Endothelial cell (in vitro differentiated cells): Measurements from ENCODE around the gene TMPRSS3. TPM values are rescaled to one million over a fixed set of nuclear protein-coding genes. Genes with fewer than 3 reads are reported as not detected.

ENCODE experiments used
- DNase-seq: peaks from one replicate; pipeline ENCODE4 v3.0.0; 2021; ENCODE audit warnings: low spot score
- H3K27ac Mint-ChIP-seq: one replicate; pipeline ENCODE4 v1.8.0; 2021; ENCODE audit warnings: mixed read lengths, inconsistent platforms; ENCODE audit not compliant: unreplicated experiment
- H3K27me3 Mint-ChIP-seq: one replicate; pipeline ENCODE4 v1.8.0; 2021; ENCODE audit warnings: mild to moderate bottlenecking, moderate library complexity, mixed read lengths, inconsistent platforms; ENCODE audit not compliant: unreplicated experiment
- H3K36me3 Mint-ChIP-seq: one replicate; pipeline ENCODE4 v1.8.0; 2021; ENCODE audit warnings: mild to moderate bottlenecking, low read depth, mixed read lengths, inconsistent platforms; ENCODE audit not compliant: unreplicated experiment
- H3K4me1 Mint-ChIP-seq: one replicate; pipeline ENCODE4 v1.8.0; 2021; ENCODE audit warnings: mild to moderate bottlenecking, mixed read lengths, inconsistent platforms; ENCODE audit not compliant: unreplicated experiment
- H3K4me3 Mint-ChIP-seq: one replicate; pipeline ENCODE4 v1.8.0; 2021; ENCODE audit warnings: mild to moderate bottlenecking, mixed read lengths, inconsistent platforms; ENCODE audit not compliant: unreplicated experiment
- H3K9me3 Mint-ChIP-seq: one replicate; pipeline ENCODE4 v1.8.0; 2021; ENCODE audit warnings: mixed read lengths, inconsistent platforms; ENCODE audit not compliant: unreplicated experiment
- total RNA-seq: library from RNA; stranded (reverse); fragmentation: NEBNext Ultra II Directional; extraction: Animal tissue kit (Norgen Biotek cat#: 25700); gene quantifications from one replicate; pipeline ENCODE4 v1.2.1, GENCODE V29; 2021; ENCODE audit not compliant: unreplicated experiment
- TF ChIP-seq, protein P1 (sequence below): fragments of 200-600 bp; sonication (generic); IDR thresholded peaks from one replicate; pipeline ENCODE4 v1.5.0; 2021; ENCODE audit warnings: antibody characterized with exemption; ENCODE audit not compliant: unreplicated experiment

The TMPRSS3 gene
- total RNA-seq, 1 donor from 2014 or later: not detected

- Mint-ChIP-seq H3K4me1 (no peaks in the 10 kb centered on the region), H3K27me3 (peaks cover 4% of the 10 kb centered on the region)
- no peak for DNase-seq
These were observed 52.8 kb downstream of the TMPRSS3 start for GRCh38 chr21:42343101-42343500.

GRCh38 chr21:42341776-42342542, 53.9 kb downstream of the TMPRSS3 start:
- no peak for DNase-seq
- TF ChIP-seq, protein P1, sequence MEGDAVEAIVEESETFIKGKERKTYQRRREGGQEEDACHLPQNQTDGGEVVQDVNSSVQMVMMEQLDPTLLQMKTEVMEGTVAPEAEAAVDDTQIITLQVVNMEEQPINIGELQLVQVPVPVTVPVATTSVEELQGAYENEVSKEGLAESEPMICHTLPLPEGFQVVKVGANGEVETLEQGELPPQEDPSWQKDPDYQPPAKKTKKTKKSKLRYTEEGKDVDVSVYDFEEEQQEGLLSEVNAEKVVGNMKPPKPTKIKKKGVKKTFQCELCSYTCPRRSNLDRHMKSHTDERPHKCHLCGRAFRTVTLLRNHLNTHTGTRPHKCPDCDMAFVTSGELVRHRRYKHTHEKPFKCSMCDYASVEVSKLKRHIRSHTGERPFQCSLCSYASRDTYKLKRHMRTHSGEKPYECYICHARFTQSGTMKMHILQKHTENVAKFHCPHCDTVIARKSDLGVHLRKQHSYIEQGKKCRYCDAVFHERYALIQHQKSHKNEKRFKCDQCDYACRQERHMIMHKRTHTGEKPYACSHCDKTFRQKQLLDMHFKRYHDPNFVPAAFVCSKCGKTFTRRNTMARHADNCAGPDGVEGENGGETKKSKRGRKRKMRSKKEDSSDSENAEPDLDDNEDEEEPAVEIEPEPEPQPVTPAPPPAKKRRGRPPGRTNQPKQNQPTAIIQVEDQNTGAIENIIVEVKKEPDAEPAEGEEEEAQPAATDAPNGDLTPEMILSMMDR: no peak
- H3K27me3 Mint-ChIP-seq: peaks cover 4% of the 10 kb centered on the region
- no peak overlapping the region for H3K27ac Mint-ChIP-seq
- H3K4me3 Mint-ChIP-seq: no peak overlapping the region
- no peaks in the 10 kb centered on the region for H3K36me3 Mint-ChIP-seq
- no peaks in the 10 kb centered on the region for H3K4me1 Mint-ChIP-seq
- H3K9me3 Mint-ChIP-seq: no peaks in the 10 kb centered on the region

More at GRCh38 chr21:42343101-42343500, 52.8 kb downstream of the TMPRSS3 start:
- Mint-ChIP-seq H3K4me3 (no peak overlapping the region), H3K36me3 (no peaks in the 10 kb centered on the region), H3K27ac (no peak overlapping the region), H3K9me3 (no peaks in the 10 kb centered on the region)
- TF ChIP-seq, protein P1: no peak

- H3K4me3 Mint-ChIP-seq: no peak overlapping the region
- H3K27me3 Mint-ChIP-seq: peaks cover 4% of the 10 kb centered on the region
- TF ChIP-seq, protein P1: no peak
- no peaks in the 10 kb centered on the region for H3K4me1 Mint-ChIP-seq
- H3K36me3 Mint-ChIP-seq: no peaks in the 10 kb centered on the region
- no peak overlapping the region for H3K27ac Mint-ChIP-seq
- DNase-seq: no peak
- no peaks in the 10 kb centered on the region for H3K9me3 Mint-ChIP-seq
These were observed 55.4 kb downstream of the TMPRSS3 start for GRCh38 chr21:42340187-42341050.

DNA sequence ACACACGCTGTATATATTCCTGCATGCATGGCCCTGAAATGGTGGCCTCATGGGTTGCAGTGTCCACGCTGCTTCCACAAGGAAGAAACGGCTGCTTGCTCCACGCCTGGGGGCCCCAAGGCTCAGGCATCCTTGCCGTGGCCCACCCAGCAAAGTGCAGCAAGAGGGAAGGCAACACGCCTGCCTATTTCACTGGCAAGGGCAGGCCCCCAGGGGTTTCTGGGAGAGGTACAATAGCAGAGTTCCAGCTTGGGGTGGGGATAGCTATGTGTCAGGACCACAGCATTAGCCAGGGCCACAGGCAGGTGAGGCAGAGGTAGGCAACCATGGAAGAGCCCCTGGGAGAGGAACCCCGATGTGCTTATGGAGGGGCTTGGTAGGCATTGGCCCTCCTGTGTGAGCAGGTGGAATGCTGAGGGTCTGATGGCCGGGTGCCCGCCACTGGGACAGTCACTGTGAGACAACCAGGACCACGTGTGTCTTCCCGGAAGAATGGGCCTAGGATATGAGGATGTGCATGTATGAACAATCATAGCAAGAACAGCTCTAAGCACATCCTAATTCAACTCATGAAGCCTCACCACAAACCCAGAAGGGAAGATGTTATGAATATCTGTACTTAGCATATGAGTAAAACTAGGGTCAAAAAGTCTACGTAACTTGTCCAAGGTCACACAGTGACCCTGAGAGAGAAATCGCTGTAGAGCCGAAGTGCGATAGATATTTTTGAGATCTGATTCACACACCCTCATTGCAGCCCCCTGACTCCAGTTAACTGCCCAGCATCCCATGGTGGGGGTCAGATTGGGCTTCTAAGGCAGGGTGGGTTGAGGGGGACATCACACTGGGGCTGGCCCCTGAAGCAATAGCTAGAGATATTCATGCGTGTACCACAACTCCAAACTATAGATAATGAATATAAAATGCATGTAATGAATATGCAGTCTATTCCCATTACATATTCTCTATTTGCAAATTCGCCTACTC, 56.8 kb downstream of the TMPRSS3 start:
- H3K27me3 Mint-ChIP-seq: peaks cover 6% of the 10 kb centered on the region
- no peaks in the 10 kb centered on the region for H3K9me3 Mint-ChIP-seq
- no peaks in the 10 kb centered on the region for H3K36me3 Mint-ChIP-seq
- no peak overlapping the region for H3K27ac Mint-ChIP-seq
- H3K4me3 Mint-ChIP-seq: no peak overlapping the region
- TF ChIP-seq, protein P1: no peak
- no peaks in the 10 kb centered on the region for H3K4me1 Mint-ChIP-seq
- no peak for DNase-seq
